Neural cell (in vitro differentiated cells): ENCODE measurements around the gene PROZ.

ENCODE experiments used
- CTCF ChIP-seq: fragments of 450-650 bp; IDR thresholded peaks from 2 replicates; pipeline ENCODE4 v1.5.1; 2014; ENCODE audit warnings: antibody characterized with exemption, mild to moderate bottlenecking, moderate library complexity; ENCODE audit not compliant: poor library complexity, severe bottlenecking
- EP300 ChIP-seq: fragments of 450-650 bp; conservative IDR thresholded peaks from 2 replicates; pipeline ENCODE4 v1.6.1; 2014; ENCODE audit warnings: antibody characterized with exemption, mild to moderate bottlenecking, moderate library complexity; ENCODE audit not compliant: poor library complexity, severe bottlenecking
- EZH2 ChIP-seq: fragments of 200-600, 300-800 bp; shearing (Covaris generic), sonication (generic); IDR thresholded peaks from 2 replicates; pipeline ENCODE4 v1.6.1; 2014; ENCODE audit warnings: antibody characterized with exemption, low read length, borderline replicate concordance, mild to moderate bottlenecking; ENCODE audit not compliant: insufficient read depth, poor library complexity, severe bottlenecking
- POLR2AphosphoS5 ChIP-seq: IDR thresholded peaks from 2 replicates; pipeline ENCODE4 v1.6.1; 2012
- RAD21 ChIP-seq: fragments of 450-650 bp; conservative IDR thresholded peaks from 2 replicates; pipeline ENCODE4 v1.6.1; 2014; ENCODE audit warnings: antibody characterized with exemption, mild to moderate bottlenecking, moderate library complexity

- TF ChIP-seq RAD21 (no peak), CTCF (no peak), POLR2AphosphoS5 (no peak), EZH2 (no peak), EP300 (no peak)
These were observed 23.1 kb upstream of the PROZ start for GRCh38 chr13:113135281-113135760.
